ENCODE data around the gene CPNE4. TPM values are rescaled to one million over a fixed set of nuclear protein-coding genes. Genes with fewer than 3 reads are reported as not detected.

Gene CPNE4
- total RNA-seq, 1 donor from 2014 or later, result 0.41 TPM

- TF ChIP-seq CTCF (IDR thresholded peaks at IDR 0.05; ENCODE audit: unreplicated experiment), result no peak
- Mint-ChIP-seq H3K27ac (ENCODE audit: unreplicated experiment) (no peak overlapping the region), H3K4me1 (ENCODE audit: unreplicated experiment) (no peaks in the 10 kb centered on the region), H3K36me3 (ENCODE audit: low read depth, unreplicated experiment) (no peaks in the 10 kb centered on the region), H3K9me3 (ENCODE audit: unreplicated experiment) (no peaks in the 10 kb centered on the region), H3K4me3 (ENCODE audit: unreplicated experiment) (no peak overlapping the region), H3K27me3 (ENCODE audit: unreplicated experiment) (no peaks in the 10 kb centered on the region)
- no peak for DNase-seq (ENCODE audit: low spot score)
These were observed 481.1 kb downstream of the CPNE4 start for GRCh38 chr3:131553495-131554247.

GRCh38 chr3:131551761-131552160 lies 483.1 kb downstream of the CPNE4 start:
- Mint-ChIP-seq H3K4me3 (ENCODE audit: unreplicated experiment) (no peak overlapping the region), H3K27me3 (ENCODE audit: unreplicated experiment) (no peaks in the 10 kb centered on the region), H3K27ac (ENCODE audit: unreplicated experiment) (no peak overlapping the region)

GRCh38 chr3:131550562-131551465 lies 484.0 kb downstream of the CPNE4 start:
- no peaks in the 10 kb centered on the region for H3K4me1 Mint-ChIP-seq (ENCODE audit: unreplicated experiment)
- H3K27me3 Mint-ChIP-seq (ENCODE audit: unreplicated experiment), result no peaks in the 10 kb centered on the region
- no peaks in the 10 kb centered on the region for H3K36me3 Mint-ChIP-seq (ENCODE audit: low read depth, unreplicated experiment)
- no peak for TF ChIP-seq CTCF (IDR thresholded peaks at IDR 0.05; ENCODE audit: unreplicated experiment)
- no peak overlapping the region for H3K27ac Mint-ChIP-seq (ENCODE audit: unreplicated experiment)
- DNase-seq (ENCODE audit: low spot score), result no peak
- no peak overlapping the region for H3K4me3 Mint-ChIP-seq (ENCODE audit: unreplicated experiment)
- H3K9me3 Mint-ChIP-seq (ENCODE audit: unreplicated experiment), result no peaks in the 10 kb centered on the region

More at GRCh38 chr3:131551761-131552160, 483.1 kb downstream of the CPNE4 start:
- no peaks in the 10 kb centered on the region for H3K36me3 Mint-ChIP-seq (ENCODE audit: low read depth, unreplicated experiment)
- TF ChIP-seq CTCF (IDR thresholded peaks at IDR 0.05; ENCODE audit: unreplicated experiment), result no peak
- no peaks in the 10 kb centered on the region for H3K9me3 Mint-ChIP-seq (ENCODE audit: unreplicated experiment)
- DNase-seq (ENCODE audit: low spot score), result no peak
- no peaks in the 10 kb centered on the region for H3K4me1 Mint-ChIP-seq (ENCODE audit: unreplicated experiment)

- no peak overlapping the region for H3K4me3 Mint-ChIP-seq (ENCODE audit: unreplicated experiment)
- no peaks in the 10 kb centered on the region for H3K27me3 Mint-ChIP-seq (ENCODE audit: unreplicated experiment)
- no peaks in the 10 kb centered on the region for H3K9me3 Mint-ChIP-seq (ENCODE audit: unreplicated experiment)
- H3K36me3 Mint-ChIP-seq (ENCODE audit: low read depth, unreplicated experiment), result no peaks in the 10 kb centered on the region
- TF ChIP-seq CTCF (IDR thresholded peaks at IDR 0.05; ENCODE audit: unreplicated experiment), result peak; percentile 69
- no peaks in the 10 kb centered on the region for H3K4me1 Mint-ChIP-seq (ENCODE audit: unreplicated experiment)
- H3K27ac Mint-ChIP-seq (ENCODE audit: unreplicated experiment), result no peak overlapping the region
- peak; percentile 7 for DNase-seq (ENCODE audit: low spot score)
These were observed 485.5 kb downstream of the CPNE4 start for GRCh38 chr3:131549340-131549739.

Measured in endothelial cell (in vitro differentiated cells).